H9 (cell line): ENCODE data around the gene PPP2R5E. TPM values are rescaled to one million over a fixed set of nuclear protein-coding genes. Genes with fewer than 3 reads are reported as not detected.

ENCODE experiments used
- DNase-seq: peaks from one replicate; pipeline ENCODE4 v3.0.0-alpha.2; 2017
- H2AFZ ChIP-seq: one replicate; pipeline ENCODE4 v1.6.1; 2013; ENCODE audit warnings: mild to moderate bottlenecking, low read length, control low read depth, moderate library complexity
- H2AK5ac ChIP-seq: 2 replicates; pipeline ENCODE4 v1.6.1; 2013; ENCODE audit warnings: low read length, control low read depth, mixed read lengths; ENCODE audit not compliant: insufficient read length
- H2BK120ac ChIP-seq: one replicate; pipeline ENCODE4 v1.6.1; 2013; ENCODE audit warnings: low read depth, mild to moderate bottlenecking, low read length, control low read depth, inconsistent platforms; ENCODE audit not compliant: poor library complexity, severe bottlenecking
- H2BK12ac ChIP-seq: 2 replicates; pipeline ENCODE4 v1.6.1; 2013; ENCODE audit warnings: low read length, control low read depth, mixed read lengths, low read depth; ENCODE audit not compliant: insufficient read length
- H2BK15ac ChIP-seq: 2 replicates; pipeline ENCODE4 v1.6.1; 2013; ENCODE audit warnings: low read depth, low read length, control low read depth
- H2BK20ac ChIP-seq: one replicate; pipeline ENCODE4 v1.6.1; 2013; ENCODE audit warnings: low read depth, mild to moderate bottlenecking, low read length, control low read depth, inconsistent platforms; ENCODE audit not compliant: poor library complexity, severe bottlenecking
- H2BK5ac ChIP-seq: 2 replicates; pipeline ENCODE4 v1.6.1; 2013; ENCODE audit warnings: low read length, control low read depth, mixed read lengths; ENCODE audit not compliant: insufficient read length
- H3K14ac ChIP-seq: 2 replicates; pipeline ENCODE4 v1.6.1; 2013; ENCODE audit warnings: low read length, control low read depth; ENCODE audit not compliant: insufficient read depth
- H3K18ac ChIP-seq: 2 replicates; pipeline ENCODE4 v1.6.1; 2013; ENCODE audit warnings: low read depth, mild to moderate bottlenecking, mixed read lengths, low read length, control low read depth; ENCODE audit not compliant: insufficient read length
- H3K23ac ChIP-seq: 2 replicates; pipeline ENCODE4 v1.6.1; 2013; ENCODE audit warnings: low read length, control low read depth, mixed read lengths, low read depth; ENCODE audit not compliant: insufficient read length
- H3K23me2 ChIP-seq: 2 replicates; pipeline ENCODE4 v1.6.1; 2013; ENCODE audit warnings: low read depth, mild to moderate bottlenecking, mixed read lengths, low read length, control low read depth; ENCODE audit not compliant: insufficient read length, poor library complexity, severe bottlenecking
- H3K27ac ChIP-seq: 2 replicates; pipeline ENCODE4 v1.5.1; 2013; ENCODE audit warnings: low read length, control low read depth, mixed read lengths, low read depth; ENCODE audit not compliant: insufficient read length
- H3K27me3 ChIP-seq: 2 replicates; pipeline ENCODE4 v1.6.1; 2013; ENCODE audit warnings: low read length, control low read depth, inconsistent platforms; ENCODE audit not compliant: insufficient read depth
- H3K4ac ChIP-seq: 2 replicates; pipeline ENCODE4 v1.6.1; 2013; ENCODE audit warnings: low read depth, mild to moderate bottlenecking, control low read depth, inconsistent platforms, low read length, moderate library complexity
- H3K4me1 ChIP-seq: 2 replicates; pipeline ENCODE4 v1.6.1; 2013; ENCODE audit warnings: low read length, control low read depth, inconsistent platforms; ENCODE audit not compliant: insufficient read depth
- H3K4me2 ChIP-seq: 2 replicates; pipeline ENCODE4 v1.6.1; 2013; ENCODE audit warnings: low read length, control low read depth, mixed read lengths; ENCODE audit not compliant: insufficient read length, insufficient read depth
- H3K56ac ChIP-seq: 2 replicates; pipeline ENCODE4 v1.6.1; 2013; ENCODE audit warnings: low read depth, mild to moderate bottlenecking, mixed read lengths, low read length, control low read depth; ENCODE audit not compliant: insufficient read length
- H3K79me1 ChIP-seq: 2 replicates; pipeline ENCODE4 v1.6.1; 2013; ENCODE audit warnings: low read depth, mild to moderate bottlenecking, moderate library complexity, low read length, control low read depth, inconsistent platforms; ENCODE audit not compliant: insufficient read depth, poor library complexity, severe bottlenecking
- H3K79me2 ChIP-seq: 2 replicates; pipeline ENCODE4 v1.6.1; 2013; ENCODE audit warnings: low read length, control low read depth, inconsistent platforms; ENCODE audit not compliant: insufficient read depth
- H3K9ac ChIP-seq: 2 replicates; pipeline ENCODE4 v1.6.1; 2013; ENCODE audit warnings: low read length, control low read depth, mixed read lengths; ENCODE audit not compliant: insufficient read length; ENCODE audit errors: extremely low read depth
- H3K9me3 ChIP-seq: one replicate; pipeline ENCODE4 v1.6.1; 2013; ENCODE audit warnings: low read depth, low read length, inconsistent platforms; ENCODE audit not compliant: control insufficient read depth
- H3T11ph ChIP-seq: one replicate; pipeline ENCODE4 v1.6.1; 2013; ENCODE audit warnings: mild to moderate bottlenecking, low read length, control low read depth, inconsistent platforms
- H4K20me1 ChIP-seq: one replicate; pipeline ENCODE4 v1.6.1; 2013; ENCODE audit not compliant: control insufficient read depth, insufficient read length, insufficient read depth
- H4K5ac ChIP-seq: 2 replicates; pipeline ENCODE4 v1.6.1; 2013; ENCODE audit warnings: low read depth, mild to moderate bottlenecking, mixed read lengths, low read length, control low read depth; ENCODE audit not compliant: insufficient read length
- H4K8ac ChIP-seq: replicated peaks from 2 replicates; pipeline ENCODE4 v1.6.1; 2013; ENCODE audit warnings: low read length, control low read depth, mixed read lengths, low read depth; ENCODE audit not compliant: insufficient read length
- H4K91ac ChIP-seq: 2 replicates; pipeline ENCODE4 v1.6.1; 2013; ENCODE audit warnings: low read depth, mild to moderate bottlenecking, moderate library complexity, mixed read lengths, low read length, control low read depth; ENCODE audit not compliant: insufficient read length
- H3K27ac Mint-ChIP-seq, 3 experiments: 2 replicates in 2 of 3; 3 replicates in 1 of 3; pipeline ENCODE4 v1.8.0; 2020 to 2021; ENCODE audit warnings: mixed read lengths in 3 of 3, mild to moderate bottlenecking in 1 of 3, moderate library complexity in 1 of 3
- H3K27me3 Mint-ChIP-seq: 2 replicates; pipeline ENCODE4 v1.8.0; 2021; ENCODE audit warnings: low read depth, mild to moderate bottlenecking, moderate library complexity, mixed read lengths
- H3K36me3 Mint-ChIP-seq, 3 experiments: 2 replicates in 2 of 3; 3 replicates in 1 of 3; pipeline ENCODE4 v1.8.0; 2020 to 2021; ENCODE audit warnings: low read depth in 3 of 3, mixed read lengths in 3 of 3; ENCODE audit not compliant: insufficient read depth in 1 of 3
- H3K4me1 Mint-ChIP-seq, 2 experiments: 2 replicates each; pipeline ENCODE4 v1.8.0; 2020; ENCODE audit warnings: mixed read lengths in 2 of 2
- H3K4me3 Mint-ChIP-seq, 2 experiments: 2 replicates in 1 of 2; 3 replicates in 1 of 2; pipeline ENCODE4 v1.8.0; 2020 to 2021; ENCODE audit warnings: mild to moderate bottlenecking in 2 of 2, mixed read lengths in 2 of 2, moderate library complexity in 1 of 2
- H3K9me3 Mint-ChIP-seq, 2 experiments: 2 replicates in 1 of 2; 3 replicates in 1 of 2; pipeline ENCODE4 v1.8.0; 2020; ENCODE audit warnings: mild to moderate bottlenecking in 2 of 2, mixed read lengths in 2 of 2, moderate library complexity in 1 of 2
- WGBS: extraction: QIAGEN DNeasy Blood & Tissue Kit; methylation state at CpG from one replicate; pipeline ENCODE4 v1.1.7; 2013; ENCODE audit warnings: missing lambda C conversion rate, low lambda C conversion rate, mixed read lengths; ENCODE audit not compliant: insufficient read length; ENCODE audit errors: extremely low coverage; 5-methylcytosine and 5-hydroxymethylcytosine counted together
- total RNA-seq: library from RNA; stranded (reverse); gene quantifications from 2 replicates; pipeline ENCODE4 v1.2.1, GENCODE V29; 2021
- TF ChIP-seq, protein P1 (sequence below): fragments of 200-600 bp; sonication (generic); conservative IDR thresholded peaks from 3 replicates; pipeline ENCODE4 v1.8.0; 2021; ENCODE audit warnings: antibody characterized with exemption, mild to moderate bottlenecking

PPP2R5E gene
- total RNA-seq, 1 experiment from 2014 or later = 65.8 TPM

DNA sequence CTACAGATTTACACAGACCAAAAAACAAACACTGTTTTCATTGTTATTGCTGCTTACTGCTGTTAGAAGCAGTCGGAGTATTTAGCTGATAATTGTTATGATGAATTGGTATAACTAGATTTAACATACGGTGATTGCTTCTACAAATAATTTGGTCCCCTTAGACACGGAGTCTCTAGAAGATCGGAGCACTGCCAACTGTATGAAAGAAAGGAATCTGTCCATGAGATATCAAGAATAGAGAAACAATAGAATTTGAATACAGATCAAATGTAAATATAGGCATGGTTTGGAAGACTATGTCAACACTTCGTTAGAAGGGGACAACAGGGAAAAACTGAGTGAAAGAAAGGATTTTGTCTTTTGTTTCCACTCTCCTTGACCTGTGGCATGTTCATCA lies 110.9 kb downstream of the PPP2R5E start:
- H3K79me2 ChIP-seq = peaks cover 1% of the 10 kb centered on the region; the same call in 1 of the 2 replicates
- H3K9me3 Mint-ChIP-seq = no peaks in the 10 kb centered on the region
- H3K4me3 Mint-ChIP-seq = no peak overlapping the region
- H2AFZ ChIP-seq = no peak overlapping the region
- no peak overlapping the region for H3K9ac ChIP-seq
- H3K14ac ChIP-seq = no peak overlapping the region
- TF ChIP-seq, protein P1, sequence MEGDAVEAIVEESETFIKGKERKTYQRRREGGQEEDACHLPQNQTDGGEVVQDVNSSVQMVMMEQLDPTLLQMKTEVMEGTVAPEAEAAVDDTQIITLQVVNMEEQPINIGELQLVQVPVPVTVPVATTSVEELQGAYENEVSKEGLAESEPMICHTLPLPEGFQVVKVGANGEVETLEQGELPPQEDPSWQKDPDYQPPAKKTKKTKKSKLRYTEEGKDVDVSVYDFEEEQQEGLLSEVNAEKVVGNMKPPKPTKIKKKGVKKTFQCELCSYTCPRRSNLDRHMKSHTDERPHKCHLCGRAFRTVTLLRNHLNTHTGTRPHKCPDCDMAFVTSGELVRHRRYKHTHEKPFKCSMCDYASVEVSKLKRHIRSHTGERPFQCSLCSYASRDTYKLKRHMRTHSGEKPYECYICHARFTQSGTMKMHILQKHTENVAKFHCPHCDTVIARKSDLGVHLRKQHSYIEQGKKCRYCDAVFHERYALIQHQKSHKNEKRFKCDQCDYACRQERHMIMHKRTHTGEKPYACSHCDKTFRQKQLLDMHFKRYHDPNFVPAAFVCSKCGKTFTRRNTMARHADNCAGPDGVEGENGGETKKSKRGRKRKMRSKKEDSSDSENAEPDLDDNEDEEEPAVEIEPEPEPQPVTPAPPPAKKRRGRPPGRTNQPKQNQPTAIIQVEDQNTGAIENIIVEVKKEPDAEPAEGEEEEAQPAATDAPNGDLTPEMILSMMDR = no peak
- H2BK15ac ChIP-seq = no peak overlapping the region
- H3T11ph ChIP-seq = no peak overlapping the region
- H3K36me3 Mint-ChIP-seq = no peaks in the 10 kb centered on the region
- H3K56ac ChIP-seq = no peak overlapping the region
- H4K20me1 ChIP-seq = no peaks in the 10 kb centered on the region
- H3K23me2 ChIP-seq = no peaks in the 10 kb centered on the region
- H3K79me1 ChIP-seq = peaks cover 2% of the 10 kb centered on the region
- peaks cover 30 to 42% of the 10 kb centered on the region in 2 experiments for H3K4me1 Mint-ChIP-seq
- peak overlapping the region in 1 of 3 experiments; percentile 77; a peak in 2 of 7 replicates for H3K27ac Mint-ChIP-seq
- H3K27me3 Mint-ChIP-seq = no peaks in the 10 kb centered on the region
- H2BK120ac ChIP-seq = no peak overlapping the region
- H3K4ac ChIP-seq = no peak overlapping the region
- no peak overlapping the region for H3K23ac ChIP-seq
- H2BK5ac ChIP-seq = no peak overlapping the region
- H2BK20ac ChIP-seq = no peak overlapping the region
- H3K18ac ChIP-seq = no peak overlapping the region
- no peaks in the 10 kb centered on the region; the same call in 1 of the 2 replicates for H3K4me1 ChIP-seq
- no peak overlapping the region for H2AK5ac ChIP-seq
- no peak overlapping the region for H3K4me2 ChIP-seq
- WGBS = no CpG with 5 or more reads among the region's 5 CpGs
- no peak for DNase-seq
- H4K5ac ChIP-seq = no peak overlapping the region
- H3K9me3 ChIP-seq = no peaks in the 10 kb centered on the region
- no peak overlapping the region for H2BK12ac ChIP-seq
- no peak overlapping the region for H4K8ac ChIP-seq
- H3K27me3 ChIP-seq = no peaks in the 10 kb centered on the region
- H3K27ac ChIP-seq = no peak overlapping the region
- no peak overlapping the region for H4K91ac ChIP-seq
